Stimulated activated naive CD8-positive, alpha-beta T cell treated with anti-CD3 and anti-CD28 coated beads, Interleukin-15, amount 100 ng/mL, for 72 hours (primary cell): ENCODE results near the gene ELMOD1.

Experiments used
- ATAC-seq: fragments of 150-1000 bp; cut with Tn5 transposase; 2 replicates; pipeline ENCODE4 v1.10.0; 2021; ENCODE audit warnings: mild to moderate bottlenecking, moderate library complexity
- DNase-seq, 2 donors: peaks; one replicate each; pipeline ENCODE4 v3.0.0; 2021 to 2022
- H3K27ac Mint-ChIP-seq, 2 donors: one replicate each; pipeline ENCODE4 v1.8.0; 2022; ENCODE audit warnings: mild to moderate bottlenecking in 2 of 2, mixed read lengths in 2 of 2, moderate library complexity in 2 of 2
- H3K27me3 Mint-ChIP-seq: one replicate; pipeline ENCODE4 v1.8.0; 2022; ENCODE audit warnings: mixed read lengths
- H3K4me1 Mint-ChIP-seq: one replicate; pipeline ENCODE4 v1.8.0; 2022; ENCODE audit warnings: mild to moderate bottlenecking, mixed read lengths
- H3K4me3 Mint-ChIP-seq, 2 donors: one replicate each; pipeline ENCODE4 v1.8.0; 2022; ENCODE audit warnings: mild to moderate bottlenecking in 2 of 2, mixed read lengths in 2 of 2, moderate library complexity in 1 of 2
- H3K9me3 Mint-ChIP-seq, 2 donors: one replicate each; pipeline ENCODE4 v1.8.0; 2022; ENCODE audit warnings: mixed read lengths in 2 of 2

Gene ELMOD1

DNA sequence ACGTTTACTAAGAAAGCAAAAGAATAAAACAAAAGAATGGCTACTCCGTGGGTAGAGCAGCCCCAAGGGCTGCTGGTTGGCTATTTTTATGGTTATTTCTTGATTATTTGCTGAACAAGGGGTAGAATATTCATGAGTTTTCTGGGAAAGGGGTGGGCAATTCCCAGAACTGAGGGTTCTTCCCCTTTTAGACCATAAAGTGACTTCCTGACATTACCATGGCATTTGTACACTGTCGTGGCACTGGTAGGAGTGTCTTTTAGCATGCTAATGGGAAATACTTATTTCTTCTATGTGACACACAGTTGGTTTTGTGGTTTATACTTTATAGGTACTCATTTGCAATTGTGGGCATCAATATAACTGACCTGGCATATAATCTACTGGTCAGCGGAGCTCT, 64.7 kb downstream of the ELMOD1 start:
- Mint-ChIP-seq H3K9me3 (no peaks in the 10 kb centered on the region), H3K27me3 (peaks cover 2% of the 10 kb centered on the region), H3K4me1 (no peaks in the 10 kb centered on the region), H3K27ac (no peak overlapping the region), H3K4me3 (no peak overlapping the region)
- no peak for ATAC-seq
- no peak for DNase-seq

DNA sequence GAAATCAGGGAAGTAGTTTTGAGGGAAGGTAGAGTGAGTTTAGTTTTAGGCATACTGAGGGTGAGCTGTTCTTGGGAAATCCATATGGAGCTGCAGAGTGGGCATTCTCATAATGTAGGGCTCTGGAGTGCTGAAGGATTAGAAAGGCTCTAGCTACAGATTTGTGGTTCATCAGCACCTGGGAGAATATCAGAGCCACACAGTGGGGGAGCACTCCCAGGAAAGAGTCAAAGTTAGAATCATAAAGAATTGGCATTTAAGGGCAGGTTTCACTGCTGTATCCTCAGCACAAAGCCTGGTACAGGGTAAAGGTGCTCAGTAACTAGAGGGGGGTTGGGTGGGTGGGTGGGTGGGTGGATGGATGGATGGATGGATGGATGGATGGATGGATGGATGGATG, 68.4 kb downstream of the ELMOD1 start:
- DNase-seq (no peak), ATAC-seq (no peak)
- H3K27me3 Mint-ChIP-seq = peaks cover 3% of the 10 kb centered on the region
- no peak overlapping the region for H3K4me3 Mint-ChIP-seq
- no peaks in the 10 kb centered on the region for H3K9me3 Mint-ChIP-seq
- H3K4me1 Mint-ChIP-seq = no peaks in the 10 kb centered on the region
- H3K27ac Mint-ChIP-seq = peak overlapping the region in 1 of 2 donors; percentile 44

DNA sequence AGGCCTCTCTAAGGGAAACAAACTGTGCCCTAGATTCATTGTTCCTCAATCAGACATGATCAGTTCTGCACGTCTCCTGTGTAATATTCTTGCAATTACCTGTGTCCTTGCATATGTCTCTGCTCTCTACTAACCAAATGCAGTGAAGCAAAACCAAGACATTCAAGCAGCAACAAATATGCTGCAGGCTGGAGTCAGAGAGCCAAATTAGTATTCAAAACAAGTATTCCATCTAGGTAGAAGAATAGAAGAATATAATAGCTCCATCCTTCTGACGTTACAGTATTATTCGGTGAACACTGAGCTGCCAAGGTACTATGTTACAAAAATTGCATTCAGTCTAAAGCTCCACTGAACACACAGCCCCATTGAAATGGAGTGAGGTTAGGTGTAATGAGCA, 69.1 kb downstream of the ELMOD1 start:
- Mint-ChIP-seq H3K27ac (no peak overlapping the region), H3K4me3 (no peak overlapping the region), H3K27me3 (peaks cover 8% of the 10 kb centered on the region), H3K9me3 (no peaks in the 10 kb centered on the region), H3K4me1 (no peaks in the 10 kb centered on the region)
- ATAC-seq = no peak
- no peak for DNase-seq

DNA sequence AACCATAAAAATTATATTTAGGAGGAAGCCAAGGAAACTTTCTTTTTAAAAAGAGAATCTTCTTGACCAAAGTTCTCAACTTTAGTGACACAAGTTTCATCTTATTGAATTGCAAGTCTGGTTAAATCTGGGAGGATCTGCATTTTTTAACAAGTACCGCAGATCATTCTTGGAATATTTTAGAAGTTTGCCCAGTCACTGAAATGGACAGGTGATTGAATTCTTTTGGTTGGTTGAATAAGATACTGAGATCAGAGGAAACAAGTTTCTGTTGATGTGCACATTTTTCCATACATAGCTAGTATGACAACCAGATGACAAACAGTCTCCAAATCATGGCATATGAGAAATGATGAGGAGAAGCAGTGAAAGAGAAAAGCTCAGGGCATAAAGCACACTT, 70.7 kb downstream of the ELMOD1 start:
- no peak overlapping the region for H3K4me3 Mint-ChIP-seq
- H3K4me1 Mint-ChIP-seq = no peaks in the 10 kb centered on the region
- ATAC-seq = no peak
- no peak for DNase-seq
- H3K27ac Mint-ChIP-seq = no peak overlapping the region
- H3K27me3 Mint-ChIP-seq = peaks cover 8% of the 10 kb centered on the region
- H3K9me3 Mint-ChIP-seq = no peaks in the 10 kb centered on the region

DNA sequence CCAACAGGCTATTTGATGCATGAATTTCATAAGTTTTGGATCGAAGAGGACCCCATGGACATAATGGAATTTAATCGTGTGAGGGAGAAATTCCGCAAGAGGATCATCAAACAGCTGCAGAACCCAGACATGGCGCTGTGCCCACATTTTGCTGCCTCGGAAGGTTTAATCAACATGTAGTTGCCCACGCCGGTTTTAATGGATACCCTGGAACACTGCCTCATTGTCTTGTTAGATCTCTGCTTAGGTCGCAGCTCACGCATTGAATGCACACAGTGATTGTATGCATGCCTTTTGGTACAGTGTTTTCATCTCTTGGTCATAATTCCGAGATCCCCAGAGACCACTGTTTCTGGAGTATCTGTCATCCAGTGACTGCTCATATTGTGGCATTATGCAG, 74.1 kb downstream of the ELMOD1 start:
- peaks cover 8% of the 10 kb centered on the region for H3K27me3 Mint-ChIP-seq
- DNase-seq (no peak), ATAC-seq (no peak)
- H3K4me1 Mint-ChIP-seq = no peaks in the 10 kb centered on the region
- no peaks in the 10 kb centered on the region for H3K9me3 Mint-ChIP-seq
- H3K27ac Mint-ChIP-seq = no peak overlapping the region
- H3K4me3 Mint-ChIP-seq = no peak overlapping the region

DNA sequence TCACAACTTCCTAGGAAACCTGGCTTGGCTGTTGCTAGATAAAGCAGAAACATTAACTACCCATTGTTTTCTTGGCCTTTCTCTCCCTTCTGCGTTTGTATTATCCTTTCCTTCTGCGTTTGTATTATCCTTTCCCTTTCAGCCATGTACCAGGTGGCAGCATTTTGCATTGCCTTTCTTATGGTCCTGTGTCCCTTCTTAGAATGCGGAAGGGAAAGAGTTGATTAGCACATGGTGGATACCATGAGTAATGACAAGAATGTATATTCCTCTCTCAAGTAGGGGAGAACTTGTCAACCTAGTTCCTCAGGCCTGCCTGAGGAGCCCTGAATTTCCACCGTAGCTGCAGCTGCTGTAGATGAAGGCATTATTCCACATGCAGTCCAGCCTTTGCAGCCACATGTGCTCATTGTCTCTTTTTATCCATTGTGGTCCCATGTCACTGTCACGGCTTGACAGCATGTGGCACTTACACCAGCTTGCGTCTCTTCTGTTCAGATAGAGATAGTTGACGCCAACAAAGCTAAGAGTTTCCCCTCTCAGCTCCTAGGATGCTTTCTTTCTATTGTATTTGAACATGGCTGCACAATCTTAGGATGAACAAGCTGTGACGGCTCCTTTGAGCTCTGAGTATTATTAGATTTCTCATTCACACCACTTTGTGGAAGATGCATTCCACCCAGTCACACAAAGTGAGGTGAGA, 76.1 kb downstream of the ELMOD1 start:
- Mint-ChIP-seq H3K27ac (no peak overlapping the region), H3K9me3 (no peaks in the 10 kb centered on the region), H3K4me3 (no peak overlapping the region), H3K4me1 (no peaks in the 10 kb centered on the region), H3K27me3 (peaks cover 9% of the 10 kb centered on the region)
- DNase-seq (no peak), ATAC-seq (no peak)

DNA sequence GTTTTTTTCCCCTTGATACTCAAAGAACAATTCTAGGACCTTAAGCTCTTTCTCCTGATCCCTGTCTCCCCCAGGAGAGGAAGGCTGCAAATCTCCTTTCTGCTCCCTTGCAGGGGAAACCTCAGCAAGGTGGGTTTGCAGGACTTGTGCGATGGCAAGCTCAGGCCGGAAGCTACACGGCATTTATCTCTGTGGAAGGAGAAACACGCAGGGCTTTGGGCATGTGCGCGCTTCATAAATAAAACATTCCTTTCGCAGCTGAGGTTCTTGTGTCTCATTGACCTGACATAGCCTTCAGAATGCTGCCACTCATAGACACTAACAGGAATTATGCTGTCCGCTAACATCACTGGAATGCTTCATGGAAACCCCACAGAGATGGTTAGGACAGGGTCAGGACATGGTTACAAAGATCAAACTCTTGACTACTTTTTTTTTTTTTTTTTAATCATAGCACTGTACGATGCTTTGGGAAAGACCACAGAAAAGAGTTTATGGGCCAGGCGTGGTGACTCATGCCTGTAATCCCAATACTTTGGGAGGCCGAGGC, 78.3 kb downstream of the ELMOD1 start:
- Mint-ChIP-seq H3K9me3 (no peaks in the 10 kb centered on the region), H3K4me3 (no peak overlapping the region), H3K27ac (no peak overlapping the region), H3K4me1 (no peaks in the 10 kb centered on the region), H3K27me3 (peaks cover 15% of the 10 kb centered on the region)
- no peak for ATAC-seq
- no peak for DNase-seq

DNA sequence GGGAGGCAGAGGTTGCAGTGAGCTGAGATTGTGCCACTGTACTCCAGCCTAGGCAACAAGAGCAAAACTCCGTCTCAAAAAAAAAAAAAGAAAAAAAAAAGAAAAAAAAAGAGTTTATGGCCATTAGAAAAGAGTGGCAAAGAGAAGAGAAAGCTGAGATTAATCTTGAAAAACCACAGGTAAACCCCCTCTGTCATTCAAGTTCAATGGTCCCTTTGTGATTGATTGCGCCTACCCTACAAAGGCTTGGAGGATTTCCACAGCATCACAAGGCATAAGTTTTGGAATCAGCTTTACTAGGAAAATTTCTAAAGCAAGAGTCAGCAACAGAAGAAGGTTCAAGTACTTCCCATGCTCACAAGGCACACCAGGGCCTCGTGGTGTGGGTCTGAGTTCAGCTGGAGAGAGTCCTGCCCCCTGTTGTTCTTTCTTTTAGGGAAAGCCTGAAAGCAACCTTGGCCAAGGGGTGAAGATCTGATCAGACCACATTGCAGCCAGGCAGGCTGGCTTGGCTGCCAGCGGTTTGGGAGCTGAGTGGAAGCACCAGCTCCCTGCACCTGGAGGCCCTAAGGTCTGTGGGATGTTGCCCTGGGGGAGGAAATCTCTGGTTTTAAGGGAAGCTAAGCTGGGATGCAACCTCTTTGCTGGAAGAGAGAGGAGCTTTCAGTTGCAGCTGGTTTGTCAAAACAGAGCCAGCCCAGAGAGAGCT, 79.1 kb downstream of the ELMOD1 start:
- Mint-ChIP-seq H3K4me1 (no peaks in the 10 kb centered on the region), H3K27ac (no peak overlapping the region), H3K4me3 (no peak overlapping the region), H3K9me3 (no peaks in the 10 kb centered on the region), H3K27me3 (peaks cover 11% of the 10 kb centered on the region)
- DNase-seq (no peak), ATAC-seq (no peak)

DNA sequence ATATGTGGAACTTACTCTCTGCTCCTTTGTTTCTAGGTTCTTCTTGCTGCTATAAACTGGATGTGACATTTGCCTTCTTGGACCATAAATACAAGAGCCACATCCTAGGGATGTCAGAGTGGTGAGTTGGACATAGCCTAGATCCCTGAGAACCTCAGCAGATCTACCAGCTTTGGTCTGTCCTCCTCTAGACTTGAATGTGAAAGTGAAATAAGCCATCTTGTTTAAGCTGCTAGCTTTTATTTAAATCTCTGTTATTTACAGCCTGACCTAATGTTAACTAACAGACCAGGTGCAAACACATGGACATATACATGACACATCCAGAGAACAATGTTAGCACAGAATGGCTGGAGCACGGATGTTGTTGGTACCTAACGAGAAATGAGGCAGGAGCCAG, 85.0 kb downstream of the ELMOD1 start:
- no peak overlapping the region for H3K27ac Mint-ChIP-seq
- DNase-seq (no peak), ATAC-seq (no peak)
- no peak overlapping the region for H3K4me3 Mint-ChIP-seq
- no peaks in the 10 kb centered on the region for H3K9me3 Mint-ChIP-seq
- H3K27me3 Mint-ChIP-seq = peaks cover 25% of the 10 kb centered on the region
- no peaks in the 10 kb centered on the region for H3K4me1 Mint-ChIP-seq

DNA sequence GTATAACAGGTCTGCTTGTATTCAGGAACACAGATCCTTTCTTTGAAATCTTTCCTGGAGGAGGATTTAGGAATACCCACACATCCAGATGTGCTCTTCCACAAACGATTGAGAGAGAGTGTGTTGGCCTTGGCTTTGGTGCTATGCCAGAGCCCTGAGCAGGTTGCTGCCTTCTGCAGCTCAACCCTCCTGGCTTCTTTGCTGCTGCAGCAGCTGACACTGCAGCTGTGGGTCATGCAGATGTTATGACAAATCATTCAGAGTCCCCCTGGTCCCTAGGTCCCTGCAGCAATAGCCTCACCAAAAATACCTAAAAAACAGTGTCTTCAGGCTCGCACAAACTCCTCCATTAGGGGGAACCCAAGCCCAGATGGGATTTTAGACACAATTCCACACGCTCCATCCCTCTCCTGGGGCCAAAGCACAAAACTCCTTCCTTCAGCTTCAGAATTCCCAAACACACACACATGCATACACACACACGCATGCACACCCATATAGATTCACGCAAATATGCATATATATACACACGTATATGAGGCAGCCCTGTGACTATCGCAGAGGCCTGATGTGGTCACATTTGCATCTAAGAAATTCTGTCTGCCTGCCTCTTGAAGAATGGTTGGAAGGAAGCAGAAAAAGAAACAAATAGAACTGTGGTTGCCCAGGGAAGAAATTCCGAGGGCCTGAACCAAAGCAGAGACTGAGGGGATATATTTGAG, 85.5 kb downstream of the ELMOD1 start:
- ATAC-seq = no peak
- Mint-ChIP-seq H3K4me1 (no peaks in the 10 kb centered on the region), H3K4me3 (no peak overlapping the region), H3K27me3 (peaks cover 25% of the 10 kb centered on the region), H3K27ac (no peak overlapping the region), H3K9me3 (no peaks in the 10 kb centered on the region)
- DNase-seq = no peak

DNA sequence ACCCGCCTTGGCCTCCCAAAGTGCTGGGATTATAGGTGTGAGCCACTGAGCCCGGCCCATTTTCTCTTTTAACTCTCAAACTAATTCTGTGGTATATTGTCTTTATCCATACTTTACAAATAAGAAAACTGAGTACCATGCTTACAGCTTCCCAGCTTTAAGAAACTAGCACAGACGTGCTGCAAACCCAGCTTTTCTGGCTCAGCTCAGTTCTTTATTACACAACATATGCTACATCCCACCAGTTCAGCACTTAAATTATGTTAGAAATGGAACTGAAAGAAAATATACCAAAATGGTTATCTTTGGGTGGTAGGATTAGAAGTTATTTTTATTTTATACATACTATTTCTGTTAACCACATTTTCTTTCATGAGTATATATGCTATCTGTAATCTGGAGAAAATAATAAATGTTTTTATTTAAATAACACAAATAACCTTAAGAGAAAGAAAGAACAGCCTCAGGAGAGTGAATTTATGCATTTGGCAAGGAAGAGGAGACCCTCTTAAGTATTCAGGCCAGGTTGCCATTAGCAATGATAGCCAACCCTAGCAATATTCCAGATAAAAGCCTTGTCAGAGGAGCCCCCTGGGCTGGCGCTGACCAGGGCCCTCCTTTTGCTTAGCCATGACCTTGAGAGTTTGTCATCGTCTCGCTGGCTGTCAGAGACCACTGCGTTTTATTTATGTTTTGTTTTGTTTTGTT, 87.1 kb downstream of the ELMOD1 start:
- no peaks in the 10 kb centered on the region for H3K9me3 Mint-ChIP-seq
- no peaks in the 10 kb centered on the region for H3K4me1 Mint-ChIP-seq

DNA sequence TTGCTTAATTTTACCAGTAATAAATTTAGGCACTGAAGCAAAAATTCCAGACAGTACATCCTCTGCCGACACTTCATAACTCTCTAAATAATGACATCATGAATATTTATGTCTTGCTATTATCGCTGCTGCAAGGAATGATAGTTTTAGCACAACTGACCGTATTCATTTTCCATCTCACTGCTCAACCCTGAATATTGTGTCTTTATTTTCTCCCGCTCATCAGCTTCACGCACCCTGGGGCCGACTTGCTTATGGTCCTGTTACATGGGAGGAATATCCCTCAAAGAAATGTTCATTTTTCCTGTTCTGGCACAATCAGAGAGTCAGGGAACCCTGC, 87.7 kb downstream of the ELMOD1 start:
- no peak overlapping the region for H3K27ac Mint-ChIP-seq
- no peak for ATAC-seq
- no peaks in the 10 kb centered on the region for H3K9me3 Mint-ChIP-seq
- peaks cover 16% of the 10 kb centered on the region for H3K27me3 Mint-ChIP-seq
- DNase-seq = no peak
- H3K4me1 Mint-ChIP-seq = no peaks in the 10 kb centered on the region
- H3K4me3 Mint-ChIP-seq = no peak overlapping the region

More for the DNA sequence above, 87.1 kb downstream of the ELMOD1 start:
- DNase-seq = no peak
- H3K27ac Mint-ChIP-seq = no peak overlapping the region
- no peak for ATAC-seq
- no peak overlapping the region for H3K4me3 Mint-ChIP-seq
- peaks cover 16% of the 10 kb centered on the region for H3K27me3 Mint-ChIP-seq

DNA sequence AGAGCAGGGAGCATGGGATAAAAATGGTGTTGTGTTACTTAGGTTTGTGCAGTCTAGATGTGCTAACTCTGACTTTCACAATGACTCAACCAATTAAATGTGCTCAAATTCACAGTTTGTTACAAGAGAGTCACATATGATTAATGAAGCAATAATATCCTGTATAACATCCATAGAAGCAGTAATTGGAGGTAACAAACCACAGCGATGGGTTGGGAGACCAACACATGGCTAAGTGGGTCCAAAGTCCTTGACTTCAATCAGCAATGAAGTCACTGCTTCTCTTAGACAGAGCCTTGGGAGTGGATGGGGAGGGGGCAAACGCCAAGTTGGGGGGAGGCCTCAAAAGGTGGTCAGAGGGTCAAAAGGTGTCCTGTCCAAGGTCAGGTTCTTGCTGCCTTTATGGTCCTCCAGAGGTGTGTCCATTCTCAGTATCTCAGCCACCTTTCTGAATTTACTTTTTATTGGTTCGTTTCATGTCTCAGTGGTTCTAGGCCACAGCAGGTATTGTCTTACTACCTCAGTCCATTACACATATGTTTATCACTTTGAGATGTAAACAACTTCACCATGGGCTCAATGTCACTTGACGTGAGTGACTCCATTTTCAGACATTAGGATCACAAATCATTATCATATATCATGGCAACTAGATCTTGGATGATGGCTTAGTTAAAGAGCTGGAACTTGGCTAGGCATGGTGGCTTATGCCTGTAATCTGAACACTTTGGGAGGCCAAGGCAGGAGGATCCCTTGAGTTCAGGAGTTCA, 88.5 kb downstream of the ELMOD1 start:
- H3K9me3 Mint-ChIP-seq = no peaks in the 10 kb centered on the region
- H3K27ac Mint-ChIP-seq = no peak overlapping the region
- no peaks in the 10 kb centered on the region for H3K4me1 Mint-ChIP-seq
- no peak overlapping the region for H3K4me3 Mint-ChIP-seq
- H3K27me3 Mint-ChIP-seq = peaks cover 16% of the 10 kb centered on the region
- ATAC-seq (no peak), DNase-seq (no peak)

DNA sequence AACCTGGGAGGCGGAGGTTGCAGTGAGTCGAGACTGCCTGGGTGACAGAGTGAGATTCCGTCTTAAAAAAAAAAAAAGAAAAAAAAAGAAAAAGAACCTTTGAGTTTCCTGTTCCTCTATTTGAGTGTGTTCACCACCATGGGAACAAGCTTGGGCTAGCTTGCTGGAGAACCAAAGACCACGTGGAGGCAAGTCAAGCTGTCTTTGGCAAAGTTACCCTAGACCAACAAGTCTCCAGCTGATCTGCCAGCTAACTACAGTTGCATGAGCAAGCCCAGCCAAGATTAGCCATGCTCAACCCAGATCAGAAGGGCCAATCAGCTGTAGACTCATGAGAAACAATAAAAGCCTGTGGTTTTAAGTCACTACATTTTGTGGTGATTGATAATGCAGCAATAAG, 91.2 kb downstream of the ELMOD1 start:
- Mint-ChIP-seq H3K27ac (no peak overlapping the region), H3K4me1 (no peaks in the 10 kb centered on the region), H3K4me3 (no peak overlapping the region), H3K27me3 (peaks cover 9% of the 10 kb centered on the region), H3K9me3 (no peaks in the 10 kb centered on the region)
- DNase-seq (no peak), ATAC-seq (no peak)

DNA sequence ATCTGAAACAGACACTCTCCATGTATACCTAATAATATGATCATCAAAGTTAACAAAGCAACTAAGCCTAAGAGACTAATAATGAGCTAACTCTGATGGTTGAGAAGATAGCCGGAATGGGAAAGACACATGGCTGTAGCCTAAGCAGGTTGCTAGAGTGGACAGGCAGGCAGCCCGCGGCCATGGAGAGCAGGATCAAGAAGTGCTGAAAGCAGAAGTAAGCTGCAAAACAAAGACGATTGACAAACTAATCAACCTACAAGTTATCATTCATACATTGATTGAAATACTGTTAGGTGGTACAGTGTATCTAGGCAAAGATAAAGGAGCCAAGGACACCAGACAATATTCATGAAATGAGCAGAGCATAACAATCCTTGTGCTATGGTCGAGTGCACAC, 91.6 kb downstream of the ELMOD1 start:
- Mint-ChIP-seq H3K4me3 (no peak overlapping the region), H3K27me3 (peaks cover 9% of the 10 kb centered on the region), H3K27ac (no peak overlapping the region), H3K4me1 (no peaks in the 10 kb centered on the region), H3K9me3 (no peaks in the 10 kb centered on the region)
- ATAC-seq (no peak), DNase-seq (no peak)
